Measurements from ENCODE around the gene TEC. TPM values are rescaled to one million over a fixed set of nuclear protein-coding genes. Genes with fewer than 3 reads are reported as not detected.

TEC gene
- total RNA-seq, 1 donor from 2014 or later, result 1.8 TPM

- no peaks in the 10 kb centered on the region for H3K27me3 Mint-ChIP-seq
- peaks cover 6% of the 10 kb centered on the region for H3K4me1 Mint-ChIP-seq (ENCODE audit: unreplicated experiment)
- H3K4me3 Mint-ChIP-seq, result no peak overlapping the region
- DNase-seq (ENCODE audit: extremely low spot score, unreplicated experiment), result no peak
- TF ChIP-seq CTCF (conservative IDR thresholded peaks at IDR 0.05), result no peak
- H3K27ac Mint-ChIP-seq, result no peak overlapping the region
- no peaks in the 10 kb centered on the region for H3K36me3 Mint-ChIP-seq
- H3K9me3 Mint-ChIP-seq, result no peaks in the 10 kb centered on the region
These were observed 75.6 kb downstream of the TEC start for GRCh38 chr4:48193921-48194468.

GRCh38 chr4:48193096-48193836 is 76.4 kb downstream of the TEC start:
- no peak for DNase-seq (ENCODE audit: extremely low spot score, unreplicated experiment)
- Mint-ChIP-seq H3K36me3 (no peaks in the 10 kb centered on the region), H3K9me3 (no peaks in the 10 kb centered on the region), H3K27me3 (no peaks in the 10 kb centered on the region), H3K4me3 (no peak overlapping the region), H3K27ac (no peak overlapping the region), H3K4me1 (ENCODE audit: unreplicated experiment) (peaks cover 6% of the 10 kb centered on the region)
- no peak for TF ChIP-seq CTCF (conservative IDR thresholded peaks at IDR 0.05)

GRCh38 chr4:48191758-48192157 is 77.9 kb downstream of the TEC start:
- Mint-ChIP-seq H3K36me3 (no peaks in the 10 kb centered on the region), H3K9me3 (no peaks in the 10 kb centered on the region), H3K27me3 (no peaks in the 10 kb centered on the region), H3K4me3 (no peak overlapping the region), H3K27ac (no peak overlapping the region), H3K4me1 (ENCODE audit: unreplicated experiment) (no peaks in the 10 kb centered on the region)
- no peak for DNase-seq (ENCODE audit: extremely low spot score, unreplicated experiment)
- no peak for TF ChIP-seq CTCF (conservative IDR thresholded peaks at IDR 0.05)

- Mint-ChIP-seq H3K27me3 (no peaks in the 10 kb centered on the region), H3K4me3 (no peak overlapping the region), H3K27ac (no peak overlapping the region), H3K4me1 (ENCODE audit: unreplicated experiment) (no peaks in the 10 kb centered on the region), H3K36me3 (no peaks in the 10 kb centered on the region), H3K9me3 (no peaks in the 10 kb centered on the region)
- DNase-seq (ENCODE audit: extremely low spot score, unreplicated experiment), result no peak
- TF ChIP-seq CTCF (conservative IDR thresholded peaks at IDR 0.05), result no peak
These were observed 78.8 kb downstream of the TEC start for GRCh38 chr4:48190839-48191238.

GRCh38 chr4:48189731-48190130 is 79.9 kb downstream of the TEC start:
- H3K27ac Mint-ChIP-seq, result no peak overlapping the region
- TF ChIP-seq CTCF (conservative IDR thresholded peaks at IDR 0.05), result no peak
- no peak overlapping the region for H3K4me3 Mint-ChIP-seq
- DNase-seq (ENCODE audit: extremely low spot score, unreplicated experiment), result no peak
- peaks cover 4% of the 10 kb centered on the region for H3K4me1 Mint-ChIP-seq (ENCODE audit: unreplicated experiment)
- no peaks in the 10 kb centered on the region for H3K27me3 Mint-ChIP-seq
- H3K9me3 Mint-ChIP-seq, result no peaks in the 10 kb centered on the region
- H3K36me3 Mint-ChIP-seq, result no peaks in the 10 kb centered on the region

Measured in type B pancreatic cell (in vitro differentiated cells).